KOPT-K1 (cell line): ENCODE results near the gene LTBP1.
"Not testable (repeated sequence)": the region's sequence is repeated elsewhere in the genome, so short reads cannot be mapped to it uniquely, and the experiment has no call there.

ENCODE experiments used
- H3K27ac ChIP-seq: fragments of 200-600 bp; sonication (generic); 2 replicates; pipeline ENCODE4 v1.5.1; 2016; ENCODE audit warnings: antibody characterized with exemption, mild to moderate bottlenecking, low read depth, low read length; ENCODE audit not compliant: poor library complexity, severe bottlenecking
- H3K36me3 ChIP-seq: fragments of 200-600 bp; sonication (generic); 2 replicates; pipeline ENCODE4 v1.5.1; 2017; ENCODE audit warnings: antibody characterized with exemption, mild to moderate bottlenecking, low read length, moderate library complexity; ENCODE audit not compliant: insufficient read depth
- H3K9me3 ChIP-seq: fragments of 200-600 bp; sonication (generic); 2 replicates; pipeline ENCODE4 v1.5.1; 2017; ENCODE audit warnings: antibody characterized with exemption, low read length, mild to moderate bottlenecking; ENCODE audit not compliant: insufficient read depth, poor library complexity, severe bottlenecking

LTBP1 gene

DNA sequence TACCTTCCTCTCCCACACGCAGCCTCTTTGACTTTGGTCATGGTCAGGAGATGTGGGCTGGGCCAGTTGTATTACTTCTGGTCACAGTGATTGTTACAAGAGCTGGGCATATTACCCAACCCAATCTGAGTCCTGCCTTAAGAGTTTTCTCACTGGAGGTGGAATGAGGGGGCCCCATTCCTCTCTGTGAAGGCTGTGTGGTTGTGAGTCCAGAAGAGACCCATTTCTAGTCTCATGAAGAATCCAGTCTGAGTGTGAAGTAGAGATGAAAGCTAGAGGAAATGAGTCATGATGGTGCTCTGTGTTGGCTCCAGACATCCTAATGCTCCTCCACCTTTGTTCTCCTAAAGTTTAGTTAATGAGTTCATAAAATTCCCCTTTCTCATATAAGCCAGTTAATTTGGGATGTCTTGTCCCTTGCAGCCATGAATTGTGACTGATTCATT lies 478.9 kb downstream of the LTBP1 start:
- Histone ChIP-seq H3K9me3 (no peaks in the 10 kb centered on the region), H3K36me3 (no peaks in the 10 kb centered on the region), H3K27ac (no peak overlapping the region)

DNA sequence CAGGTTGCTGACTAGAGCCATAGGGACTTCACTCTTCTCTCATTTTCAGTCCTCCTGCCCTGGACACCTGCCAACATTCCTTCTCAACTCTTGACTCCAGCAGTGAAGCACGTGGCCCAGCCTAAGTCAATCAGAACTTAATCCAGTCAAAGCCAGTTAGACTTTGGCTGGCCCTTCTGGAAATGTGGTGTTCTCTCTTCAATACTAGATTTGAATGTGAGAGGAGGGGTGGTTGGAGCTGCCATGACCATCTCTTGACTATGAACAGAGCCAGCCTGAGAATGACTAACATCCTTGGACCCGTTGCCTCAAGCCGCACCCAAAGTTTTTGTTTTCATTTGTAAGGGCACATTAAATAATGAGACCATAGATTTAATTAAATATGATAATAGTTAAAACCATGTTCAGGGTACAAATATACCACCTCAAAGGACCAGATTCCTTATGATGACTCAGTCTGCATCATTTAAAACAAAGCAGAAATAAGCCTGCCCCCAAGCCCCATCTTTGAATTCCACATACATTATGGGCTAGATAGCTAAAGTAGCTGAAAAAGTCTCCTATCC lies 480.0 kb downstream of the LTBP1 start:
- Histone ChIP-seq H3K36me3 (no peaks in the 10 kb centered on the region), H3K9me3 (no peaks in the 10 kb centered on the region), H3K27ac (no peak overlapping the region)

DNA sequence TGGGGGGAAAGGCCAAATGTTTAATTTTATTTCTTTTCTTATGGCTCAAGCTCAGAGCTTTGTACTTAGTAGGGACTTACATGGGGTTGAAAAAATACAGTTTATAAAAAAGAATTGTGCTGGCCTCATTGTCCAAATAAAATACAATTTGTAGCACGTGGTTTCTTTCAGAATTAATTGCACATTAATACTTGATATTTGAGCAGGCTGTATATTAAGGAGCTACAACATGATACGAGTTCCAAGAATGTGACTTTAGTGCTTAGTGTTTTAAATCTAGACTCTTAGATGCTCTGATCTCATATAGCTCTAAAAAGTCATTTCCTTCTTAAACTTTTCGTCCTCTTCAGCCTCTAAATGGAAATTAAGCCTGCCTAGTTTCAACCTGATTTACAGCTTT lies 483.3 kb downstream of the LTBP1 start:
- Histone ChIP-seq H3K9me3 (no peaks in the 10 kb centered on the region), H3K36me3 (no peaks in the 10 kb centered on the region), H3K27ac (no peak overlapping the region)

DNA sequence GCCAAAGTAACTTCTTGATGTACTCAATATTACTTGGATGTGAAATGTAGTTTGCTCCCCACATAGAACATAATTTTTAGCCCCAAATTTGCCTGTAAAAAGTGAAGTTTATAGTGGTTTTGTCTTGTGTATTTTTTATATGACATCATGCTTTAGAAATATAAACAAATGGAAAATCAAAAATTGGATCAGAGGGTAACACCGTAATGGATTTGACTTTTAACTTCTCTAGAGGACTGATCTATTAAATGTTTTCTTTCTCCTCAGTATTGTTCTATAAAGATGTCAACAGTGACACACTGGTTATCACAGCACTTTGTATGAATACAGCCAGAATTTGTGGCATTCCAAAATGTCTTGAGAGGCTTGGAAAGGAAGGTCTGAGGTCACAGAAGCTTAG lies 484.1 kb downstream of the LTBP1 start:
- no peak overlapping the region for H3K27ac ChIP-seq
- H3K36me3 ChIP-seq = no peaks in the 10 kb centered on the region
- no peaks in the 10 kb centered on the region for H3K9me3 ChIP-seq

DNA sequence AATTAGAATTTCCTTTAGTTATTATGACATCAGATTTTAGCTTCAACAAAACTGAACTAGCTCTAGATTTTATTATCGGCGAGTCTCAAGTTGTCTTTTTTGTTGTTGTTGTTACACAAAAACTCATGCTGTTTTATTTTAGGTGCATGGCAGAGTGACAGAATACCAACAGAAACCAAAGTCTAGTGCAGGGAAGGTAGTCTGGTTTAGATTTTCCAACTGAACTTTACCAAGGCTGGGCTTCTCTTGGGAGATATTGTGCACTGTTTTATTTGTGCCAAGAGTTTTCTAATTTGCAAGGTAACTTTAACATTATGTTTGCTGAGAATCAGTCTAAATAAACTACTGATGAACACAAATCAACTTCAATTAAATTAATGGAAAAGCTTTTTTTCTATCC lies 486.1 kb downstream of the LTBP1 start:
- H3K27ac ChIP-seq = no peak overlapping the region
- no peaks in the 10 kb centered on the region for H3K36me3 ChIP-seq
- H3K9me3 ChIP-seq = no peaks in the 10 kb centered on the region

DNA sequence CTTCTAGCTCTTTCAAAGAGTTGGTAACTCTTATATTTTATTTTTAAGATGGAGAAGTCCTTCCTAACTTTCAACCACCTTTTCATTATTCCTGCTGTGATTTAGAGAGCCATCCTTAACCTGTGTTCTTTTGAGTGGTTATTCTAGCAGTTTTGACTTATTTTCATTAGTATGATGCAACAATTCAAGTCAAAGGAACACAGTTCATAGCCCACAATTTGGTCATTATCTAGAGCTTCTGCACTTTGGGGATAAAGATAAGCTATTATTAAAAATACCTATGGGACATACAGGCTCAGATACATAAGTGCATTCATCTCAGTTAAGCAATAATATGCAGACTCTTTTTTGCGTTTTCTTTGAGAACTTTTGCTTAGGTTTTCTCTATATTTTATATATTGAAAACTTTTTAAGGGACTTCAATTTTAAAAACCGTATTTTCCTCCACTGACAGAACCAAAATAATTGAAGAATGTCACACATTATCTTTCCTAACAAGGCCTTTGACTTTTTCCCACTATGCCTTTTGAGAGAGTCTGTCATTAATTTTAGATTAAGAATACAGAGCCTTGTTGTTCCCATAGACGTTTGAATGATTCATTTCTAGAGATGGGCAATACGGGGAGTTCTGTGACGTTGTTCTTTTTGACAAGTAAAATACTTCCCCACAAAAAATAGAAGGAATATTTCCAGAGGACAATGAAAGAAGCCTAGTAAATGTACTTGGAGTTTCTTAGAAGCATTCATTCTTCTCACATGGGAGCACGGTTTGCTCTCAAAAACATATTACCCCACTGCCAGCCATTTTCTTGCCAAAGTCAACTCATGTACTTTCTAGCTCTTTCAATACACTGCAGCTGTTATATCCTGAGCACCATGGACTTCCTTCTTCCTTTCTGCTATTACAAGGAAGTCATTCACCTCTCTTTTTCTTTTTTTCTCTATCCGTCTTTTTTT lies 486.8 kb downstream of the LTBP1 start:
- H3K9me3 ChIP-seq = no peaks in the 10 kb centered on the region
- H3K27ac ChIP-seq = no peak overlapping the region
- no peaks in the 10 kb centered on the region for H3K36me3 ChIP-seq

DNA sequence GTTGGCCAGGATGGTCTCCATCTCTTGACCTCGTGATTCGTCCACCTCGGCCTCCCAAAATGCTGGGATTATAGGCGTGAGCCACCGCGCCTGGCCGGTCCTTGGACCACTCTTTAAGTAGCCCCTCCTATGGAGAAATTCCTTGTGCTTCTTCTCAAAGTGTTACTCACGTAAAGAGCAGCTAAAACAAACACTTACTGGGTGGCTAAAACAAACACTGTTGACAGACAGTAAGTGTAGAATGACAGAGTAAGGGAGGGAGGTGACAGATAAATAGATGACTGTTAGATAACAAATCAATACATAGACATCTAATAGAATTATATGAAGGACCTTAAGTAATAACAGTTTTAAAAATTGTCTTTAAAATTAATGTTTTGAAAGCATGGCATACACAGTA lies 488.8 kb downstream of the LTBP1 start:
- Histone ChIP-seq H3K9me3 (no peaks in the 10 kb centered on the region), H3K36me3 (no peaks in the 10 kb centered on the region), H3K27ac (no peak overlapping the region)

DNA sequence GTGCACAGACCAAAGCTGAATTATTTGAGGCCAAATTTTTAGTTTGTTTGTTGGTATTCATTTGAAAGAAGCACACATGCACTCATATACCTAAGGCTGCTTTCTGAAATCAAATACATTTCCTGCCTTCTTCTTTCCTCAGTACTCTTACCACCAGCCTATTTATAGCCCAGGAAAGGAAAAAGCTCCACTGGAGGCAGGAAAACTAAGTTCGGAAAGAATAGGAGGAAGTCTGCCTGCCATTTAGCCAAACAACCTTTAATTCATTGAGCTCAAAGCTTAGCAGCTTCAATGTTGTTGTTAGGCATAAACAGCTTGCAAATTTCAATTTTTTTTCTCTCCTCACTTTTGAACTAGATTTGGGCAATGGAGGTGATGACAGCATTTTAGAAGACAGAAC lies 489.3 kb downstream of the LTBP1 start:
- Histone ChIP-seq H3K9me3 (no peaks in the 10 kb centered on the region), H3K27ac (no peak overlapping the region), H3K36me3 (no peaks in the 10 kb centered on the region)

DNA sequence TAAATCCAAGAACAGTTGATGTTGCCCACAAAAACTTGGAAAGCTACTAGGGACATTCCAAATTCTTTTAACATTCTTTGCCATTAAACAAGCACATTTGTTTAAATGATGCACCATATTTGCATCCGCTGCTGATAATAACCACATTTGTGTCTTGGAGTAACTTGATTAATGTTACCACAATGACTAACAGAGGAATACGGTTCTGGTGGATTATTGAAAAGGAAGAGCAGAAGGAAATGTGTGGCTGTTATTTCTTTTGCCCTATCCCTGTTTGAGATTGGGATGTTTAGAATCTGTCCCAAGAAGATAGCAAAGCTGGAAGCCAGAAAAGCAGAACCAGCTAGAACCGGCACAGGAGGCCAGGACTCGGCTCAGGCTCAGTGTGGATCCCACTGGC lies 490.5 kb downstream of the LTBP1 start:
- Histone ChIP-seq H3K36me3 (no peaks in the 10 kb centered on the region), H3K9me3 (no peaks in the 10 kb centered on the region), H3K27ac (no peak overlapping the region)

DNA sequence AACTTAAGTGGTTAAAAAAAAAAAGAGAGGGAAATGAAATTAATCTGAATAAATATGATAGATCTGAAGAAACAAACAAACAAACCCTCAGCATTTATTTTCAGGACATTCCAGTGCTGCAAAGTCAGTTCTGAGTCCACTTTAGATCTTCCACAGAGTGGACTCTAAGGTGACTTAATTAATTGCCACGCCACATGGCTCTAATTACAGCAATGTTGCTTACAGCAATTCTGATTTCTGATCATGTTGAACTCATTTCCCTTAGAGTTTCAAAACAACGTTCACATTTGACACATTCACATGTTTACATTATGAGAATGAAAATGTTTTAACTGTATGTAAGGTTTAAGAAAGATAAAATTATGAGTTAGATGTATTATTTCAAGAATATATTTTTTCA lies 491.1 kb downstream of the LTBP1 start:
- Histone ChIP-seq H3K9me3 (no peaks in the 10 kb centered on the region), H3K27ac (no peak overlapping the region), H3K36me3 (no peaks in the 10 kb centered on the region)

DNA sequence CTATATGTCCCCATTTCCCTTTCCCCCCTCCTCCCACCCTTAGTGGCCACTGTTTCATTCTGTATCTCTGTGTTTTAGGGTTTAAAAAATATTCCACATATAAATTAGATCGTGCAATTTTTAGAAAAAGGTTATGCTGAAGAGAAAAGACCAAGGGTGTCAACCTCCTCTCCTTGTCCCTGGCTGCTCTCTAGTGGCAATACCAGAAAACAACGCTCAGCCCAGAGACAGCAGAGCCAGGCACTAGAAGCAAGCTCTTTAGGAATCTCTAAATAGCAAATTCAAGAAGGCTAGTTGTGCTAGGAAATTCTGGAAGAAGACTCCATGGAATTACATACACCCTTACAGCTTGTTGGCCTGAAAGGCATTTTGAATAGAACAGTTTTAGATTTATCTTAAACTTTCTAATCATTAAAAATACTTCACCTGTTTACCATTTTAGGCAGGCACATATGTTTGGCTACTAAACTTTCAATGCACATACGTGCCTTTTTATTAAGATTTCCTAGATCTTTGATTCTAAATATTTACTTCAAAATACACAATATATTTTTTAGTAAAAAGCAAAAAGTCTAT lies 494.6 kb downstream of the LTBP1 start:
- no peak overlapping the region for H3K27ac ChIP-seq
- no peaks in the 10 kb centered on the region for H3K36me3 ChIP-seq
- H3K9me3 ChIP-seq = no peaks in the 10 kb centered on the region

DNA sequence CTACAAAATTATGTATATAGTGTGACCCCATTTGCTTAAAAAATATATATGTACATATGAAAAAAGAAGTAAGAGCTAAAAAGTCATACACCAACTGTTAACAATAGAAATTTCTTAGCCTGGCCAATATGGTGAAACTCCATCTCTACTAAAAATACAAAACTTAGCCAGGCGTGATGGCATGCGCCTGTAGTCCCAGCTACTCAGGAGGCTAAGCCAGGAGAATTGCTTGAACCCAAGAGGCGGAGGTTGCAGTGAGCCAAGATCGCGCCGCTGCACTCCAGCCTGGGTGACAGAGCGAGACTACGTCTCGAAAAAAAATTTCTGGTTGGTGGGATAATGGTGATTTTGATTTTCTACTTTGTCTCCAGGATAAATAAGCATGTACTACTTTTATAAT lies 495.3 kb downstream of the LTBP1 start:
- H3K9me3 ChIP-seq, H3K36me3 ChIP-seq, H3K27ac ChIP-seq: not testable (repeated sequence)

DNA sequence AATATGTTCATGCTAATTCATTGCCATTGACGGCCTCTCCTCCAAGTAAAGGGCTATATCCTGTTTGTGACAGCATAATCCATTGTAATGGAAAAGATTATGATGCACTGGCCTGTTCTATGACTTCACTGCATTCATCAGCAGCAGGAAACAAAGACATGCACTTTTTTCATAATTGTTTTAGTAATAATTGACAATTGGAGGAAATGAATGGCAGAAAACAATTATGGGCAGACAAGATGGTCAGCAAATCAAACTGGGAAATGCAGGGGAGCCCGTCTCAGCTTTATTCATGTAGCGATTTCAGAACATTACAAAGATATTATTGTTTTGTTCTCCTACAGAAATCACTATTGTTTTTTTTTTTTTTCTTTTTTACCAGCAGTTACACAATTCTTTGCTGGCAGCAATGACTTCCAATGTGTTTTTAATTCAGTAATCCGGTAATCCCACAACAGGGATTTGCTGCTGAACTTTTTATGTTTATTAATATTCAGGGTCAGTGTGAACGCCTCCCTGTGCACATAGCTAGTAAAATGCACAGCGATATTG lies 495.9 kb downstream of the LTBP1 start:
- no peaks in the 10 kb centered on the region for H3K9me3 ChIP-seq

DNA sequence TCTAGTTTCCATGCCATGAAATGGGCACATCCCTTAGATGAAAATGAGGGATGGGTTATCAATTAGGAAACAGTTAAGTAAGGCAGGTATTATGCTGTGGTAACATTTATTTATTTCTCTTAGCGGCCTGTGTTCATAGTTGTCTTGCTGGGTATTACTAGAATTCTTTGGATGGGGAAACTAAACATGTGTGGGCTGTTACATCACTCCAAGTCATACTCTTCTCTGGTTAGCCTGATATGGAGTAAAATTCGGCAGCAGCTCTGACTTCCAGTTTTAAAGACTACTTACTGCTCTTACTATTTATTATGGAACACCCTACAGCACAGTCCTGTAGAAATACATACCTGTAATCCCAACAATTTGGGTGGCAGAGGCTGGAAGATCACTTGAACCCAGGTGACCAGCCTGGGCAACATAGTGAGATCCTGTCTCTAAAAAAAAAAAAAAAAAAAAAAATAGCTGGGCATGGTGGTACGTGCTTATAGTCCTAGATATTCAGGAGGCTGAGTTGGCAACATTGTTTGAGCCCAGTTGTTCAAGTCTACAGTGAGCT lies 496.6 kb downstream of the LTBP1 start:
- H3K36me3 ChIP-seq = no peaks in the 10 kb centered on the region
- no peak overlapping the region for H3K27ac ChIP-seq
- H3K9me3 ChIP-seq = no peaks in the 10 kb centered on the region

More for the DNA sequence above, 495.9 kb downstream of the LTBP1 start:
- Histone ChIP-seq H3K36me3 (no peaks in the 10 kb centered on the region), H3K27ac (no peak overlapping the region)

DNA sequence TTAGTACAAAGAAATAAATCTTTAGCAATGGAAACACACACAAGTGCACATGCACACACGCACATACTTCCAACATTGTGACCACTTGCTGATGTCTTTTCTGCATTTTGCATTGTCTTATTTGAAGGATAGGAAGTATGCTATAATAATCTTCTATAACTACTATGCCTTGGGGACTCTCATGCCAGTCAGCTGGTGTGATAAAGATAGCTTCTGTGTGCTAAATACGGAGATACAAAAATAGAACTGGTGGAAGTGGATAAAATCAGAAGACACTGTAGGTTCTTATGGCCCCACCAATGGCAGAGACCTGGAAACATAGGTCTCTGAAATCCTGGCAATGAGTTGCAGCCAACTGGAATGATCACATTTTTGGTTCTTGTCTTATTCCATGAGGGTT lies 498.2 kb downstream of the LTBP1 start:
- H3K27ac ChIP-seq = no peak overlapping the region
- H3K9me3 ChIP-seq = no peaks in the 10 kb centered on the region
- no peaks in the 10 kb centered on the region for H3K36me3 ChIP-seq
